GM18873 (cell line): ENCODE results near the gene TMEM234.
"Not testable (repeated sequence)": the region's sequence is repeated elsewhere in the genome, so short reads cannot be mapped to it uniquely, and the experiment has no call there.

Experiments used
- ATAC-seq: cut with Tn5 transposase; IDR thresholded peaks from one replicate; pipeline ENCODE4 v1.9.1; 2021; ENCODE audit warnings: mild to moderate bottlenecking, moderate library complexity, moderate number of reproducible peaks; ENCODE audit not compliant: unreplicated experiment, low FRiP score

Gene TMEM234

DNA sequence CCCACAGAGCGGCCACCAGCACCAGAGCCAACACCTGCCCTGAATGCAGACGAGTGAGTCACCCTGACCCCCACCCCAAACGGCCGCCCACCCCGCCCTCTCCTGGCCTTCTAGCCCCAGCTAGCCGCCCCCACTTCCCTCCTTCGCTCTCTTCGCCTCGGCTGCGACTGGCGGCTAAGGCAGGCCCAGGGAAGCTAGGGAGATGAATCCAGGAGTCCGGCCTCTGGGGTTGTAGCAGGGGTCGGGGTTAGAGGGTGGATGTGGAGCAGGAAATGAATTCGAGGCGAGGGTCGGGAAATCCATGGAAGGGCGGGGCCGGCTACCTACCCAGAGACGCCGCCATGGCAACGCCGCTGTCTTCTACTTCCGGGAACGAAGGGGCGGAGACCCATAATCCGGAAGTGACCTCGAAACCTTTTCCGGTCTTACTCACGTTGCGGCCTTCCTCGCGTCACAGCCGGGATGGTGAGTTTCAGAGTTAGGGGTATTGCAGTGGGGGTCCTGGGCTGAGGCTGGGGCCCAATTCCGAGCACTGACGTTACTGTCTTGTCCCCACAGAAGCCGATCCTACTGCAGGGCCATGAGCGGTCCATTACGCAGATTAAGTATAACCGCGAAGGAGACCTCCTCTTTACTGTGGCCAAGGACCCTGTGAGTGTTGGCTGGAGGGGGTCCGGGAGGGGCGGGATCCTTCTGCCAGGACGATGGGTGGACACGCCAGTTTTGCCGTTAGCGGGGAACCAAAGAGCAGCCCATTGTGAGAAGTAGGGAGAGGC, at the start of gene TMEM234, which contains the start of gene EIF3I:
Gene TMEM234, minus strand, starts transcription at position 374 of the 776 bp plus-strand sequence. Its CDS starts 31 bp downstream, at position 343.
Gene EIF3I, plus strand, starts transcription at position 428 of the 776 bp plus-strand sequence. Its CDS starts 35 bp downstream, at position 463.
- ATAC-seq: peak; percentile 68

DNA sequence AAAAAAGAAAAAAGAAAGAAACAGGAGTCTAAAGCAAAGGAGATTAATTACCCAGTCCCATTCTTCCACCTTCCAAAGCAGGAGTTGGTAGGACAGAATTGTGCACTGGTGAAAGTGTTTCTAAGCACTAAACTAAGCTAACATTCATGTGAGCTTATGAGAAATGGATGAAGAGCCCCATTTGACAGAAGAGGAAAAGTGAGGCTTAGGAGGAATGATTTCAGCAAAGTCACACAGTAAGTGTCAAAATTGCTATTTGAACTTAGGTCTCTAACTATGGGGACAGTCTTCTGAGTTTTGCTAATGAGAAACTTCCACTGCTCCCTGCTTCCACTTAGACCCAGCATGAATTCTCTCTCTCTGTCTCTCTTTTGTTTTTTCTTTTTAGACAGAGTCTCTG, 47.6 kb upstream of the TMEM234 start:
- ATAC-seq: no peak

DNA sequence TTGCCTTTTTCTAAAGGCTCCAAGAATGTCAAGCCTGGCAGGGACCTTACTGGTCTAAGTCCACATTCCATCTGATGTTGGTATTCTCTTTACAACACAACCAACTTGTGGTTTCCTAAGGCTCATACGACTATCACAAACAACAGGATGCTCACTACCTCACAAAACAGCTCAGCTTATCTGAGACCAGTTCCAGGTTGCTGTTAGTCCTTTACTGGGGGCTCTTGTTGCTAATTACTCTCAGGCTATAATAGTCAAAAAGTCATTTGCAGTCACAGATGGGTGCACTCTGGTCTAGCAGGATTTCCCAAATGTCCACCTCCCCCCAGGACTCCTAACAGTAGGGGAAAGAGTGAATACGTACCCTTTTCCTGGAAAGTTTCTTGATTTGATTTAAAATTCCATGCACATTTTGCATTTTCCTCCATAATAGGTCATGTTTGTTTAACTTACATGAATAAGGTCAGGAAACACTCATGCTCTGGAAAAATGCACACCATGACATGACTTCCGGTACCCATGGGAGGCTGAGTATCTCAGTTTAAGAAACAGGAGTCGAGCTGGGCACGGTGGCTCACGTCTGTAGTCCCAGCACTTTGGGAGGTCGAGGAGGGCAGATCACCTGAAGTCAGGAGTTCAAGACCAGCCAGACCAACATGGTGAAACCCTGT, 44.9 kb upstream of the TMEM234 start:
- no peak for ATAC-seq

DNA sequence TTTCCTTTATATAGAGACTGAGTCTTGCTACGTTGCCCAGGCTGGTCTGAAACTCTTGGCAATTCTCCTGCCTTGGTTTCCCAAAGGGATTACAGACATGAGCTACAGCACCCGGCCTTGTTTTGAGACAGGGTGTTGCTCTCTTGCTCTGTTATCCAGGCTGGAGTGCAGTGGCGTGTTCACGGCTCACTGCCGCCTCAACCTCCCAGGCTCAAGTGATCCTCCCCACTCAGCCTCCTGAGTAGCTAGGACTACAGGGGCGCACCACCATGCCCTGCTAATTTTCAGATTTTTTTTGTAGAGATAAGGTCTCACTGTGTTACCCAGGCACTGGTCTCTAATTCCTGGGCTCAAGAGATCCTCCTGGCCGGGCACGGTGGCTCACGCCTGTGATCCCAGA, 43.7 kb upstream of the TMEM234 start:
- no peak for ATAC-seq

DNA sequence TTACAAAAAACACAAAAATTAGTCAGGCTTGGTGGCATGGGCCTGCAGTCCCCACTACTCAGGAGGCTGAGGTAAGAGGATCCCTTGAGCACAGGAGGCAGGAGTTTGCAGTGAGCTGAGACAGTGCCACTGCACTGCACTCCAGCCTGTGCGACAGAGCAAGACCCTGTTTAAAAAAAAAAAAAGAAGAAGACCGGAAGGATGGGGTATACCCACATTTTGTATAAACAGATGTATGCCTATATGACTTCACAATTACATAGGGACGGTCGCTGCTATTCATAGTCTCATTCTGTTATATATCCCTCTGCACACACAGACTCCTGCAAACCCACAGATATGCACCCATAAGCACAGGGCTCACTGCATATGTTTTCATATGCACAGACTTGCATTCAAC, 41.6 kb upstream of the TMEM234 start:
- no peak for ATAC-seq

DNA sequence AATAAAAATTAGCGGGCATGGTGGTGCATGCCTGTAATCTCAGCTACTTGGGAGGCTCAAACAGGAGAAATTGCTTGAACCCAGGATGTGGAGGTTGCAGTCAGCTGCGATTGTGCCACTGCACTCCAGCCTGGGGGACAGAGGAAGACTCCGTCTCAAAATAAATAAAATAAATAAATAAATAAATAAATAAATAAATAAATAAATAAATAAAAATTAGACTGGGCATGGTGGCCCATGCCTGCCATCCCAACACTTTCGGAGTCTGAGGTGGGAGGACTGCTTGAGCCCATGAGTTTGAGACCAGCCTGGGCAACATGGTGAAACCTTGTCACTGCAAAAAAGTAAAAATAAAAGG, 41.1 kb upstream of the TMEM234 start:
- not testable (repeated sequence) for ATAC-seq

DNA sequence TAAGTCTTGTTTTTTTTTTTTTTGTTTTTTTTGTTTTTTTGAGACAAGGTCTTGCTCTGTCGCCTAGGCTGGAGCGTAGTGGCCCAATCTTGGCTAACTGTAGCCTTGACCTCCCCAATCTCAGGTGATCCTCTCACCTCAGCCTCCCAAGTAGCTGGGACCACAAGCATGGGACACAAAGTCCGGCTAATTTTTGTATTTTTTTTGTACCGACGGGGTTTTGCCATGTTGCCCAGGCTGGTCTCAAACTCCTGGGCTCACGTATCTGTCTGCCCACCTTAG, 35.0 kb upstream of the TMEM234 start:
- no peak for ATAC-seq

DNA sequence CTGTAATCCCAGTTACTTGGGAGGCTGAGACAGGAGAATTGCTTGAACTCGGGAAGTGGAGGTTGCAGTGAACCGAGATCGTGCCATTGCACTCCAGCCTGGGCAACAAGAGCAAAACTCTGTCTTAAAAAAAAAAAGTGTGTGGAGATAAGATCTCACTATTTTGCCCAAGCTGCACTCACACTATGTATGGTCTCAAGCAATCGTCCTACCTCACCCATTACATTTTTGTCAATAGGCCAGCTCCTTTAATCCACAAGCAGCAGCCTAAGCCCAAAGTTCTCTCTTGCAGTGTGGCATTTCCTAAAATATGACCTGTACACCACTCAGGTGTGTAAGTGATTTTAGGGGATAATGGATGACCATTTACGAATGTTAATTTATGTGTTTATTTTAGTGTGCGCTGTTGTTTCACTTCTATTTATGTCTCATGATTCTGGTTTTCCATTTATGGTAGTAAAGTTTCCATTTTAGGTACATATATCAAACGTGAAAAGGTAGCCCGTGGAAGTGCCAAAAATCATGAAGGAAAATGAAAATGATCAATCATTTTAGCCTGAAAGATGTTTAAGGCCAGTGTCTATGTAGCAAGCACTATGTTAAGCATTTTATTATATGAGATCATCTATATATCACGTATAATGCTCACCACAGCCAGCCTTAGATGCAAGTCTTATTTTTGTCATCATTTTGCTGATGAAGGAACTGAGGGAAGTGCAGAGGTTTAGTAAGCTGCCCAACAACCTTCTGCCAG, 34.5 kb upstream of the TMEM234 start:
- ATAC-seq: no peak

DNA sequence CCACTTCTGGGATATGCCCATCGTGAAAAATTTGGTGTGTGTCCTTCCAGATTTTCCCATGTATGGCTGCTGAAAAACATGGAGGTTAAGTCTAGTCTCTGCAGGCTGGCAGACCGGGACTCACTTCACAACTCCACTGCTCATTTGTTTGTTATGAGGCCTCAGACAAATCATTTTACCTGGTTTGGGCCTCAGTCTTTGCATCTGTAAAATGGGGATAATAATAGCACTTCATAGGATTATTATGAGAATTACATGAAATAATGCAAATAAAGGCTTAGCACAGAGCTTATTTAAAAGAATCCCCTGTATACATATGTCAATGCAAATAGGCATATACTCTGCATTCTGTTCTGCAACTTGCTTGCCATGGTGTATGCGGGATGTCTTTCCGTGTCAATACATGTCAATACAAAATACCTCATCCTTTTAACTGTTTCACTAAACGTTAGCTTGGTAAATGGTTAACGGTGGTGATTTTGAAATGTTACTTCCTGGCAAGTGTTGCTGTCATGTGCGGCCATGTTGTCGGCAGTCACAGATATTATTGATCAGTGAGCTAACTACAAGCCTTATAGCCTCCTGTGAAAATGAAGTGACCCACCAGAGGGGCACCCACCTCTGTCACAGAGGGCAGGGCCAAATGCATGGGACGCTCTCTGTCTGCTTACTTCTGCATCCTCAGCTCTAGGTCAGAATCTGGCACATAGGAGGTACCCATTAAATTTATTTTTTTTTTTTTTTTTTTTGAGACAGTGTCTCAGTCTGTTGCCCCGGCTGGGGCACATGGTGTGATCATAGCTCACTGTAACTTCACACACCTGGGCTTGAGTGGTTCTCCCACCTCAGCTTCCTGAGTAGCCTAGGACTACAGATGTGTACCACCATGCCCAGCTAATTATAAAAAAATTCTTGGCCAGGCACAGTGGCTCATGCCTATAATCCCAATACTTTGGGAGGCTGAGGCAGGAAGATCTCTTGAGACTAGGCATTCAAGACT, 33.2 kb upstream of the TMEM234 start:
- ATAC-seq: no peak

DNA sequence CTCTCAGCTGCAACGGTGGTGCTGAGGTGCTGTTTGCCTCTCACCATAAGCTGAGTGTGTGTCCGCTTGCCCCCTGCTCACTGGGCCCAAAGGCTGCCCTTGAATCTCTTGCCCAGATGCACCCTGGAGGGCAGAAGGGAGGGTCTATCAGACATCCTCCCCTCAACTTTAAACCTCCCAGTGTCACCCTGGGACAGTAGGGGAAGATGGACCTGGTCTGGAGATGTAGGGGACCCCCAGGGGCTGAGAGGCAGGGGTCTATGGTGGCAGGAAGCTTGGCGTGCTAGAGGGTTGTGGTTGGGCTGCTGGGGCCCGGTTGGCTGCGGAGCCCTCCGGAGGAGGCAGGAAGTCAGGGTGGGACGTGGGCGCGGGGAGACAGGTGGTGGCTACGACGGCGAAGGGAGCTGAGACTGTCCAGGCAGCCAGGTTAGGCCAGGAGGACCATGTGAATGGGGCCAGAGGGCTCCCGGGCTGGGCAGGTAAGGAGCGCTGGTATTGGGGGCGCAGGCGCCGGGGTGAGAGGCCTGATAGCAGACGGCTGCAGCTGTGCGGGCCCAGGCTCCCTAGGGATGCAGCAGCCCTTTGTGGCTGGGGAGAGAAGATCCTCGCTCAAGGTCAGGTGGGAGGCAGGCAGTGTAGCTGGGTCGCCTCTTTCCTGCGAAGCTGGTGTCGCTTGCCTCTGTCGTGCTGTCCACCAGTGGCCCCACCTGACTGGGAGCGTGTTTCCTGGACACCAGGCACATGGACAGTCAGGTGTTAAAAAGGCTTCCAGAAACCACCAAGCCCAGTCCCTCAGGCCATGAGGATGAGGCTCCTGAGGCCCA, 29.0 kb upstream of the TMEM234 start, which contains the start of gene LCK:
Gene LCK, plus strand, starts transcription at position 373 of the 824 bp plus-strand sequence. CDS start 23,065 bp downstream, outside the sequence.
- ATAC-seq: no peak

DNA sequence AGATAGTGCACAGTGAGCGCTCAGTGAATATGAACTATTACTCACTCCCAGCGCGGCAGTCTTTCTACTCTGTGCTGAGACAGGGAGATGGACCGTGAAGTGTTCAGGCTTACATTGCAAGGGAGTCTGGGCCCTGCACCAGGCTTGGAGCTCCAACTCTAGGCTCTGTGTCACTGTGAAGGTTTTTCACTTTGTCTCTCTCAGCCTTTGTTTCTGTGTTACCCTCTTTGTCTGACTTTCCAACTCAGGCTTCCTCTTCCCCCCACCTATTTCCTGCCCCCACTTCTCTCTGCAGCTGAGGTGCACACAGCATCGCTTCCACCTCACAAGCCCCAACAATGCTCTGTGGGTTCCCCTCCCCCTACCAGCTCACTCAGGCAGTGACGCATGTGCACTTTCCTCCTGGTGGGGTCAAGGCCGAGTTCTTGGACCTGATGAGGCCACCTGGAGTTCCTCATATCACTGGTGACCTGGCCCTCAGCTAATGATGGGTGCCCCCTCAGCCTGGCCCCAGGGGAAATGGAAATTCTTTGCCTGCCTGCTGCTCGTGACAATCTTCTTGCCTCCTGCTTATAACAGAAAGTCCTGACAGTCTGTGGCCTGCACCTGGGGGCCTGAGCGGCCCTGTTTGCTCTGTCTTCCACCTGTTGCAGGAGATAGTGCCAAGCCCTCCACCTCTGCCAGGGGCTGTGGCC, 27.8 kb upstream of the TMEM234 start:
- peak; percentile 39 for ATAC-seq

DNA sequence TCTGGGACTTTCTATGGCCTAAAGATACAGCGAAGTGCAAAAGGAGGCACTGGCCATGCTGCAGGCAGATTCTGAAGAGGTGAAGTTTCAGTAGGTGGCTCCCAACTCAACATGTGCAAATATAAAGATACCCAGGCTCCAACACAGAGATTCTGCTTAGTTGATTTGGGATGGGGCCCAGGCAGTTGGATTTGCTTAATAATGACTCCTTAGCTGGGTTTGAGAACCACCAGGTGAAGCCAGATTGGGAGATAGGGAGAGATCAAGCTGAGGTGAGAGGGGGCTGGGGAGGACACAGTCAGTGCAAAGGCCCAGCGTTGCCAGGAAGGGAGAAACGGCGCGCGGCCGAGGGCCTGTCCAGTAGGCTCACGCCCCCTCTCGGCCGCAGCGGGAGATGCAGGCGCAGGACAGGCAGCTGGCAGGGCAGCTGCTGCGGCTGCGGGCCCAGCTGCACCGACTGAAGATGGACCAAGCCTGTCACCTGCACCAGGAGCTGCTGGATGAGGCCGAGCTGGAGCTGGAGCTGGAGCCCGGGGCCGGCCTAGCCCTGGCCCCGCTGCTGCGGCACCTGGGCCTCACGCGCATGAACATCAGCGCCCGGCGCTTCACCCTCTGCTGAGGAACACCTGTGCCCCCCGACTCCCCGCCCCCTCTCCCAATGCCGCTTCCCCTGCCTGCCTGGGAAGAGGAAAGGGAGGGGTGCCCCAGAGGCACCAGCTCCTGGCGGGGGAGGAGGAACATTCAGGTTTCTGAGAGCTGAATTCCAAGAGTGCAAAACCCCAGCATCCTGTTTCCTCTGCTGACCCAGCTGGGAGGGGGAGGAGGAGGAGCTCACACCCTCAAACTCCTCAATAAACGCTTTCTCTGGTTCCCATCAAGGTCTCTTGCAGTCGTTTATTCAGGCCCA, 26.1 kb upstream of the TMEM234 start:
- no peak for ATAC-seq

DNA sequence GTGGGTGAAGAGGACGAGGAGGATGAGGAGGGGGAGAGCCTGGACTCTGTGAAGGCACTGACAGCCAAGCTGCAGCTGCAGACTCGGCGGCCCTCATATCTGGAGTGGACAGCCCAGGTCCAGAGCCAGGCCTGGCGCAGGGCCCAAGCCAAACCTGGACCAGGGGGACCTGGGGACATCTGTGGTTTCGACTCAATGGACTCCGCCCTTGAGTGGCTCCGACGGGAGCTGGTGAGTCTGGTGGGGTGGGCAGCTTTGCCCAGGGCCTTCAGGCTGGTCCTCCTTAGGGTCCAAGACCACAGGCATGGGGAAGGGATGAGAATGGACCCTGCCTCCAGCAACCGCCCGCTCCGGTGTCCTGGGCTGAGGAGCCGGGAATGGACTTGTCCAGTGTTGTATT, 25.3 kb upstream of the TMEM234 start:
- no peak for ATAC-seq

DNA sequence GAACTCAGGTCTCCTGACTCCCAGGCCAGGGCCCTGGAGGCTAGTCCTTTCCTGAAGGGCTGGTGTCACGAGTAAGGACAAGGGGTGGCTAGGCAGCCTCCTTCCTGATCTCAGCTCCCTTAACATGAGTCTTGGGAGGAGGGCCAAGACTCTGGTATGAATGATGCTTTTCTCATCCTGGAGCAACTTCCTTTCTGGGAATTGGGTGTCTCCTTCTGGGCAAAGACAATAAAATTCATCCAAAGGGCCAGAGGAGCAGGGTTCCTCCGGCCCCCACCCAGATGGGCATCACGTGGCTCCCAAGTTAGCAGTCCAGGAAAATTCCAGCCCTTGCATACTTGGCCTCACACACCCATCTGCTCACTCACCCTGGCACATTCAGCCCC, 24.7 kb upstream of the TMEM234 start, which contains the start of gene FAM167B:
Gene FAM167B, plus strand, starts transcription at position 335 of the 386 bp plus-strand sequence. CDS start 200 bp downstream, outside the sequence.
- no peak for ATAC-seq

DNA sequence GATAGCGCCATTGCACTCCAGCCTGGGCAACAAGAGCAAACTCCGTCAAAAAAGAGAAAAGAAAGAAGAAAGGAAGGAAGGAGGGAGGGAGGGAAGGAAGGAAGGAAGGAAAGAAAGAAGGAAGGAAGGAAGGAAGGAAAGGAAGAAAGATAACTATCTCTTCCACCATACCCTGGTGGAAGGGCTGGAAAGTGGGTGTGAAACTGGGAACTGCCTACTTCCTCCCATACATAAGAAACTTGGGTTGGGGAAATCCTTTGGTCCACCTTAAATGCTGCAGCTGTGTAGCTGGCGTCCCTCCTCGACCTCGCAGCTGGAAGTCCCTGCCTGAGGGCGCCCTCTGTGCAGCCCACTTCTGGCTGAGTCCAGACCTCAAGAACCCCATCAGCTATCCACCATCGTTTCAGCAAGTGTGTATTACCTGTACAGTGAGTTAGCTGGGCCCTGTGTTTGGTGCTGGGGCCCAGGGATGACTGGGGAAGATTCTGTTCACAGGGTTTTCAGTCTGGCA, 20.2 kb upstream of the TMEM234 start:
- ATAC-seq: no peak

DNA sequence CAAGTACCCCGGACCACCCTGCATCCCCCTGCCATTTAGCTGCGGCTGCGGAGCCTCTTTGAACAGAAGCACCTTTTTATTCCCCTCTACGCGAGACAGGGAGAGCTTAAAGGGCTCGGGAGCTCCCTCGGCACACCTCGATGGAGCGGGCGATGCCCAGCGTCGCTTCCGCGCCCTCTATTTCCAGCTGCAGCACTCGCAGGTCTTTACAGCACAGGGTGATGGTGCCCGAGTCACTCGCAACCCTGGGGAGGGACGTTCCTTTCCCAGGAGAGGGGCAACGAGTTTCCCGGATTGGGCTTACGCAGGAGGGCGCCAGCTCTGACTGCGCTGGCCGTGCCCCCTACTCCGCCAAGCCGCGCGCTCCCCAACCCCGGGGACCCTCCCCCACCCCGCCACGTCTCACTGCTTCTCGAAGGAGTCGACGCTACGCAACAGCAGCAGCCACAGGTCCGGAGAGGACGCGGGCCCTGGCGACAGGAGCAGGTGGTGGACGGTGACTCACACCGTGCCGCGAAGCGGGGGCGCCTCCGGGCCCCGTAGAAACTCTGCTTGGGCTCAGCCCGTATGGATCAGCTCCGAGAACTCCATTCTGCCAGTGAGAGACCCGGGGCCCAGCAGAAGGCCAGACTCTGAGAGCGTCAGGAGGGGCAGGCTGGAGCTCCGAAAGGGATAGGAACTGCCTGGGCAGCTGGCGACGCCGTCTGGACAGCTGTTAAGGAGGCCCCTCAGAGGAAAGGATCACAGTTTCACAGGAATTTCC, 19.0 kb upstream of the TMEM234 start:
- ATAC-seq: no peak
